Pancreas (tissue), 10 donors: ENCODE results near the gene GNAT2. TPM values are rescaled to one million over a fixed set of nuclear protein-coding genes. Genes with fewer than 3 reads are reported as not detected.

Source experiments
- ATAC-seq, 4 donors: fragments of 200-7000 bp; cut with Tn5 transposase; one replicate each; pipeline versions ENCODE4 v1.8.0 to v1.9.1; 2020; ENCODE audit warnings: mild to moderate bottlenecking in 4 of 4, moderate library complexity in 4 of 4
- DNase-seq, 6 donors: peaks; one replicate each; pipeline ENCODE4 v3.0.0-alpha.2; 2020
- FAIRE-seq: peaks from 2 replicates; lab custom pipeline; 2012; peaks lifted over from hg19 to GRCh38; lab: Jason Lieb, UNC
- H3K27ac ChIP-seq, 4 donors: fragments of 200-600 bp; sonication (generic); 1 replicate in 3 of 4; 2 replicates in 1 of 4; pipeline versions ENCODE4 v1.5.0 to v1.8.0; 2020
- H3K27me3 ChIP-seq, 4 donors: fragments of 200-600 bp; one replicate each; pipeline ENCODE4 v1.8.0; 2021
- H3K36me3 ChIP-seq, 3 donors: fragments of 200-600 bp; sonication (generic) in 1 of 3; one replicate each; pipeline versions ENCODE4 v1.5.0 to v1.8.0; 2020 to 2021
- H3K4me1 ChIP-seq, 3 donors: fragments of 200-600 bp; one replicate each; pipeline ENCODE4 v1.8.0; 2021
- H3K4me3 ChIP-seq, 4 donors: fragments of 200-600 bp; sonication (generic) in 2 of 4; one replicate each; pipeline versions ENCODE4 v1.5.0 to v1.8.0; 2020 to 2021
- H3K9me3 ChIP-seq, 4 donors: fragments of 200-600 bp; one replicate each; pipeline ENCODE4 v1.8.0; 2021
- CTCF ChIP-seq, 4 donors: fragments of 200-600 bp; sonication (generic) in 3 of 4; IDR thresholded peaks; one replicate each; pipeline versions ENCODE4 v1.5.0 to v1.8.0; 2021; ENCODE audit warnings: antibody characterized with exemption in 4 of 4
- WGBS, 2 donors: extraction: QIAGEN DNeasy Blood & Tissue Kit; methylation state at CpG; one replicate each; pipeline ENCODE4 v1.1.7; 2013; 5-methylcytosine and 5-hydroxymethylcytosine counted together
- intact Hi-C, 3 donors: fragments of 100-400 bp; cut with DNase I; formaldehyde crosslinking; loops; one replicate each; pipeline versions ENCODE4 v1.11.1 to v1.14.2; 2022
- polyA plus RNA-seq, 2 donors: library from polyadenylated mRNA; stranded (reverse); fragments of 200-250 nt; gene quantifications; one replicate each; pipeline ENCODE4 v1.2.3, GENCODE V29; 2013
- total RNA-seq, 6 donors: library from RNA; stranded (reverse); fragmentation: NEBNext Ultra II Directional in 4 of 6; extraction: Animal tissue kit (Norgen Biotek cat#: 25700) in 4 of 6; gene quantifications; one replicate each; pipeline versions ENCODE4 v1.2.1 to v1.2.4, GENCODE V29; 2021 to 2023
- donor health status: healthy with polysubstance abuse.
- donor health status: DM: no; HTN: no; CAD: no; lungs with moderate emphysema.
- donor health status: DM: no; HTN: no; CAD: no.
- donor health status: control.
- donor health status: control.
- donor health status: Bipolar disorder and iron deficiency.
- donor health status: DM: yes; HTN: yes; CAD: no.
- donor health status: DM: no; HTN: no; CAD: no.
- donor health status: DM: no; HTN: no; CAD: no.
- donor health status: DM: yes; HTN: yes; CAD: no.

Gene GNAT2
- total and polyA plus RNA-seq, 8 donors: 0.60 to 0.82 TPM; not detected in 6

- H3K27ac ChIP-seq: no peak overlapping the region
- intact Hi-C loops: no loop called here
- no peak overlapping the region for H3K4me3 ChIP-seq
- peaks cover 3 to 15% (median 13%) of the 10 kb centered on the region in 3 donors for H3K4me1 ChIP-seq
- no peaks in the 10 kb centered on the region for H3K27me3 ChIP-seq
- ATAC-seq (no peak), DNase-seq (no peak), FAIRE-seq (no peak)
- 84 to 87% methylated on average over 3 of the region's 3 CpGs for WGBS, 2 donors
- no peak for TF ChIP-seq CTCF (IDR thresholded peaks at IDR 0.05)
- H3K36me3 ChIP-seq: peaks cover 0 to 20% (median 5%) of the 10 kb centered on the region in 3 donors
- H3K9me3 ChIP-seq: no peaks in the 10 kb centered on the region
Observed at GRCh38 chr1:109622895-109623294, 3.5 kb upstream of the GNAT2 start.

- FAIRE-seq (no peak), ATAC-seq (no peak), DNase-seq (peak in 1 of 6 donors; percentile 8)
- no peak for TF ChIP-seq CTCF (IDR thresholded peaks at IDR 0.05)
- intact Hi-C loops: no loop called here
- Histone ChIP-seq H3K4me3 (no peak overlapping the region), H3K9me3 (no peaks in the 10 kb centered on the region), H3K4me1 (peaks cover 3 to 15% (median 14%) of the 10 kb centered on the region in 3 donors), H3K27ac (no peak overlapping the region), H3K36me3 (peaks cover 0 to 15% (median 5%) of the 10 kb centered on the region in 3 donors), H3K27me3 (no peaks in the 10 kb centered on the region)
- WGBS, 2 donors: 77 to 84% methylated on average over 11 of the region's 11 CpGs
Observed at GRCh38 chr1:109622137-109622892, 2.9 kb upstream of the GNAT2 start.

GRCh38 chr1:109621379-109622136 lies 2.1 kb upstream of the GNAT2 start:
- ATAC-seq (no peak), FAIRE-seq (no peak), DNase-seq (peak in 3 of 6 donors; percentile 17 to 49 (median 30))
- H3K4me3 ChIP-seq: peak overlapping the region in 3 of 4 donors; percentile 66 to 84 (median 80)
- no peak for TF ChIP-seq CTCF (IDR thresholded peaks at IDR 0.05)
- no peak overlapping the region for H3K27ac ChIP-seq
- no peaks in the 10 kb centered on the region for H3K9me3 ChIP-seq
- no peaks in the 10 kb centered on the region for H3K27me3 ChIP-seq
- WGBS, 2 donors: 37 to 39% methylated on average over 13 of the region's 13 CpGs
- peaks cover 3 to 15% (median 14%) of the 10 kb centered on the region in 3 donors for H3K4me1 ChIP-seq
- intact Hi-C loops: no loop called here
- H3K36me3 ChIP-seq: peaks cover 0 to 7% (median under 1%) of the 10 kb centered on the region in 3 donors

- H3K36me3 ChIP-seq: peaks cover 0 to under 1% (median 0%) of the 10 kb centered on the region in 3 donors
- peak overlapping the region; percentile 39 to 84 (median 72) for H3K27ac ChIP-seq
- no peak for TF ChIP-seq CTCF (IDR thresholded peaks at IDR 0.05)
- H3K4me1 ChIP-seq: peaks cover 3 to 15% (median 14%) of the 10 kb centered on the region in 3 donors
- ATAC-seq (peak; percentile 66 to 81 (median 77)), FAIRE-seq (no peak), DNase-seq (peak; percentile 84 to 95 (median 90))
- H3K9me3 ChIP-seq: no peaks in the 10 kb centered on the region
- peak overlapping the region; percentile 66 to 84 (median 77) for H3K4me3 ChIP-seq
- intact Hi-C loops: no loop called here
- no peaks in the 10 kb centered on the region for H3K27me3 ChIP-seq
- 0% methylated on average over 15 to 18 of the region's 18 CpGs for WGBS, 2 donors
Observed at GRCh38 chr1:109620841-109621286, 1.4 kb upstream of the GNAT2 start.
